ENCODE data around the gene EZH2. TPM values are rescaled to one million over a fixed set of nuclear protein-coding genes. Genes with fewer than 3 reads are reported as not detected.

EZH2 gene
- total and polyA plus RNA-seq, 2 of the 4 experiments (the other 2 are of a cell fraction), result 13.1 to 19.8 TPM

DNA sequence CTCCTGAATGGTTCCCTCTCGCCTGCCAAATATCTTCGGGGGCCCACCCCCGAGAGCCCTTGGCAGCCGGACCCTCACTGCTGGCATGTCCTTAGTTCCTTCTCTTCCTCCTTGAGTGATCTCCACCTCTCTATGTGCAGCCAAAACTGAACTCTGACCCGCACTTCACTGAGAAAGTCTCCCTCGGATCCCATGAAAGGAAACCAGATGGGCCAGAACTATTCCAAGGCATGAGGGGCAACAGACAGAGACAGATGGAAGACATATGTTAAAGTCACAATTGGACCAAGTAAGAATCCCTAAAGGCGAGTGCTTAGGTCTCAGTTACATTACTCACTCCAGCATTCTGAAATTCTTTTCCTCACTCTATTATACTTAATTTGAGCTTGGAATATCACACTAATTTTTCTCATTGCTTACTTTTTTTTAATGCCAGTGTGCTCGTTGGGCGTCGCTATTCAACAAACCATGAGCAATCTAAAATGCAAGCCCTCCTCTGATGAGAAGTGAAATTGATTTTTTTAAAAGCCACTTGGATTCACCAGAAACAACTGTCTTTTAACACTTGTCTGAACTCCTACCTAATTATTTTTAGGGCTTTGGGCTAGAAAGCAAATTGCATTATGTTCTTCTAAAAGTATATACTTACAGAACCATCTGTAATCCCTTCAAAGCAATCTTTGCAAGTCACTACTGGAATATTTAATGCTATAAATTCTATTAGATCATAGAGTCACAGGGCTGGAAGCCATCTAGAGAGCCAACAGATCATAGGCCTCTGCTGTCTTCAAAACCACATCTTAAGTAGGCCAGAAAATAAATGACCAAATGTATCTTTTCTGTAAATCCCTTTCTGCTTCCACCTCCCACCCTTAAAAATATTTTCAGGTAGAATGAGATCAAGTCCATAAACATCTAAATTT is 43.3 kb upstream of the EZH2 start (continued):
- no peak for TF ChIP-seq POLR2A (IDR thresholded peaks at IDR 0.05; ENCODE audit: low read depth, low read length)

DNA sequence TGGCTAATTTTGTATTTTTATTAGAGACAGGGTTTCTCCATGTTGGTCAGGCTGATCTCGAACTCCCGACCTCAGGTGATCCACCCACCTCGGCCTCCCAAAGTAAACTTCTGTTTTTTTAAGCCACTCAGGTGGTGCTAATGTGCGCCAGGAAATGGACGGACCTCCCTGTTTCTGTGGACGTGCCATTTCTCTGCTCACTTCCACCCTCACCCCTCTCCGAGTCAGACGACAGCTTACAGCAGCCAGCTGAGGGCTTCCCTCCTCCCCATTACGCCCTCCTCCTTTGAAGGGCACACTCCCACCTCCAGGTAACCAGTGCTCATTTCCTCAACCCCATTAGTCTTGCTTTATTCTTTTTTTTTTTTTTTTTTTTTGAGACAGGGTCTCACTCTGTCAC is 41.7 kb upstream of the EZH2 start:
- Histone ChIP-seq H3K9me1 (ENCODE audit: insufficient read depth, low read length) (no peaks in the 10 kb centered on the region), H3K27ac (ENCODE audit: insufficient read depth, low read length) (no peak overlapping the region), H3K4me1 (ENCODE audit: control insufficient read depth, insufficient read depth, low read length) (no peaks in the 10 kb centered on the region), H2AFZ (replicated peaks; ENCODE audit: low read length, poor library complexity) (no peak overlapping the region), H2BK5ac (ENCODE audit: low read depth, low read length, poor library complexity, severe bottlenecking) (no peak overlapping the region), H3K27me3 (ENCODE audit: control insufficient read depth, insufficient read depth, low read length) (peaks cover 3% of the 10 kb centered on the region; the same call in 1 of the 2 replicates), H2AK5ac (ENCODE audit: low read depth, low read length) (no peak overlapping the region), H4K5ac (ENCODE audit: low read depth, low read length) (no peak overlapping the region), H2BK15ac (ENCODE audit: low read depth, low read length) (no peak overlapping the region), H2BK120ac (ENCODE audit: low read depth, low read length) (no peak overlapping the region), H3K36me3 (ENCODE audit: control insufficient read depth, insufficient read depth, low read length) (no peaks in the 10 kb centered on the region), H3K56ac (ENCODE audit: extremely low read depth, insufficient read depth, low read length) (no peak overlapping the region), H3K9me3 (ENCODE audit: control insufficient read depth, insufficient read depth, low read length) (no peaks in the 10 kb centered on the region), H3K4ac (ENCODE audit: low read depth, low read length) (no peak overlapping the region), H3K9ac (ENCODE audit: low read depth, low read length) (no peak overlapping the region), H4K8ac (ENCODE audit: low read depth in 2 of 2, low read length in 2 of 2) (no peak overlapping the region), H2AK9ac (replicated peaks; ENCODE audit: low read depth, low read length, poor library complexity) (no peak overlapping the region), H3K18ac (ENCODE audit: low read depth, low read length) (no peak overlapping the region), H3K79me1 (ENCODE audit: low read depth in 1 of 2, low read length in 2 of 2) (no peaks in the 10 kb centered on the region), H3K4me2 (ENCODE audit: low read depth, low read length) (no peak overlapping the region), H2BK20ac (ENCODE audit: low read depth, low read length) (no peak overlapping the region), H3K23ac (ENCODE audit: low read depth, low read length) (no peak overlapping the region), H4K20me1 (ENCODE audit: insufficient read depth, low read length) (no peaks in the 10 kb centered on the region), H3K14ac (replicated peaks; ENCODE audit: low read depth, low read length) (no peak overlapping the region), H3K4me3 (ENCODE audit: insufficient read depth, low read depth, low read length) (no peak overlapping the region), H4K91ac (ENCODE audit: insufficient read depth, low read depth, low read length) (no peak overlapping the region)
- ATAC-seq (ENCODE audit: low read depth) (no peak), DNase-seq (no peak)
- TF ChIP-seq RAD21 (IDR thresholded peaks at IDR 0.05; ENCODE audit: low read length) (no peak), POLR2A (IDR thresholded peaks at IDR 0.05; ENCODE audit: low read depth, low read length) (no peak), RCOR1 (IDR thresholded peaks at IDR 0.05; ENCODE audit: insufficient replicate concordance, low read length) (no peak), MAFK (IDR thresholded peaks at IDR 0.05; ENCODE audit: low read depth, low read length) (no peak), CEBPB (IDR thresholded peaks at IDR 0.05; ENCODE audit: low read depth, low read length) (no peak), FOS (IDR thresholded peaks at IDR 0.05; ENCODE audit: low read depth, low read length) (no peak), BHLHE40 (IDR thresholded peaks at IDR 0.05; ENCODE audit: low read depth, low read length) (no peak)
- TF ChIP-seq, protein P1, sequence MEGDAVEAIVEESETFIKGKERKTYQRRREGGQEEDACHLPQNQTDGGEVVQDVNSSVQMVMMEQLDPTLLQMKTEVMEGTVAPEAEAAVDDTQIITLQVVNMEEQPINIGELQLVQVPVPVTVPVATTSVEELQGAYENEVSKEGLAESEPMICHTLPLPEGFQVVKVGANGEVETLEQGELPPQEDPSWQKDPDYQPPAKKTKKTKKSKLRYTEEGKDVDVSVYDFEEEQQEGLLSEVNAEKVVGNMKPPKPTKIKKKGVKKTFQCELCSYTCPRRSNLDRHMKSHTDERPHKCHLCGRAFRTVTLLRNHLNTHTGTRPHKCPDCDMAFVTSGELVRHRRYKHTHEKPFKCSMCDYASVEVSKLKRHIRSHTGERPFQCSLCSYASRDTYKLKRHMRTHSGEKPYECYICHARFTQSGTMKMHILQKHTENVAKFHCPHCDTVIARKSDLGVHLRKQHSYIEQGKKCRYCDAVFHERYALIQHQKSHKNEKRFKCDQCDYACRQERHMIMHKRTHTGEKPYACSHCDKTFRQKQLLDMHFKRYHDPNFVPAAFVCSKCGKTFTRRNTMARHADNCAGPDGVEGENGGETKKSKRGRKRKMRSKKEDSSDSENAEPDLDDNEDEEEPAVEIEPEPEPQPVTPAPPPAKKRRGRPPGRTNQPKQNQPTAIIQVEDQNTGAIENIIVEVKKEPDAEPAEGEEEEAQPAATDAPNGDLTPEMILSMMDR (conservative IDR thresholded peaks at IDR 0.05; ENCODE audit: low read depth, low read length), result no peak
- intact Hi-C loops (cut with micrococcal nuclease) (no loop called here), in situ Hi-C loops (cut with MboI; ENCODE audit: low sequenced_read_pairs) (no loop called here), dilution Hi-C loops (cut with HindIII; ENCODE audit: low sequenced_read_pairs, unreplicated experiment) (no loop called here)
- WGBS, 2 experiments (ENCODE audit: extremely low coverage in 2 of 2, insufficient read length in 1 of 2), result no CpG with 5 or more reads among the region's 9 CpGs
- POLR2A ChIA-PET (ENCODE audit: unreplicated experiment), result no interaction called here
- BruUV-seq (replicated peaks), result no TSS peak
- CTCF ChIA-PET, result no interaction called here
